ENCODE measurements around the gene RPL19. TPM values are rescaled to one million over a fixed set of nuclear protein-coding genes. Genes with fewer than 3 reads are reported as not detected.

RPL19 gene
- total RNA-seq, 1 donor from 2014 or later, result 2,751 TPM

- H3K27ac ChIP-seq, result no peak overlapping the region
- H3K27ac Mint-ChIP-seq, result no peak overlapping the region
- H3K4me1 ChIP-seq, result peaks cover 12% of the 10 kb centered on the region
- peaks cover 14% of the 10 kb centered on the region for H3K4me1 Mint-ChIP-seq
- no peaks in the 10 kb centered on the region for H3K27me3 ChIP-seq
- no peaks in the 10 kb centered on the region for H3K79me2 ChIP-seq (ENCODE audit: low read depth)
- no peak for TF ChIP-seq EZH2phosphoT487 (IDR thresholded peaks at IDR 0.05)
- TF ChIP-seq CTCF (IDR thresholded peaks at IDR 0.05), result no peak
- TF ChIP-seq EZH2 (IDR thresholded peaks at IDR 0.05), result no peak
- H3K9ac ChIP-seq, result no peak overlapping the region
- H3K4me2 ChIP-seq, result no peak overlapping the region
- H4K20me1 ChIP-seq (ENCODE audit: low read depth), result no peaks in the 10 kb centered on the region
- peaks cover 10% of the 10 kb centered on the region for H3K27me3 Mint-ChIP-seq (ENCODE audit: insufficient read depth, low read depth)
- peak overlapping the region; percentile 10 for H2AFZ ChIP-seq (replicated peaks)
- no peak overlapping the region for H3K4me3 ChIP-seq
- no peaks in the 10 kb centered on the region for H3K9me3 ChIP-seq (ENCODE audit: low read depth)
- no peaks in the 10 kb centered on the region for H3K36me3 Mint-ChIP-seq
- DNase-seq (ENCODE audit: low spot score), result no peak
- no peaks in the 10 kb centered on the region for H3K9me3 Mint-ChIP-seq
- no peaks in the 10 kb centered on the region for H3K36me3 ChIP-seq
- peaks cover 9% of the 10 kb centered on the region for H3F3A ChIP-seq (ENCODE audit: low read depth)
- no peak overlapping the region for H3K4me3 Mint-ChIP-seq
These were observed 36.4 kb downstream of the RPL19 start for GRCh38 chr17:39236450-39236927.

DNA sequence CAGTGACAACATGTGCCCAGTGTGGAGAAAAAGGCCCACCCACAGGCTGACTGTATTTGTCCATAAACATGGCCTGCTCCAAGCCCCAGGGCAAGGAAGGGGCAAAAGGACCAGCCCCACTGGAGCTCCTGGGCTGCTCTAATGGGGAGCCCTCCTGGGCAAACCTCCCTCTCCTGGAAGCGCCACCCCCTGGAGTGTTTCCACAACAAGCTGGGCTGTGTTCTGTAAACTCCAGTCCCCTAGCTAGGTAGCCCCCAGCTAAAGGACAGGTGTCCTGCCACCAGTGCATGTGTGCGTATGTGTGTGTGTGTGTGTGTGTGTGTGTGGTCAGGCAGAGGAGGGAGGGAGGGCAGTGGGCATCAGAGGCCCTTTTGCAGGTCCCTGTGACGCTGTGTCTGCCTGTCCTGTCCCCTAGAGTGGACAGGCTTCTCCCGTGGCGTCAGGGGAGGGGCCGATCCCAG is 36.9 kb downstream of the RPL19 start:
- Histone ChIP-seq H3K4me1 (peaks cover 8% of the 10 kb centered on the region), H3K9ac (no peak overlapping the region), H3K27ac (no peak overlapping the region), H3K9me3 (ENCODE audit: low read depth) (no peaks in the 10 kb centered on the region), H3K36me3 (no peaks in the 10 kb centered on the region), H3K27me3 (no peaks in the 10 kb centered on the region), H4K20me1 (ENCODE audit: low read depth) (no peaks in the 10 kb centered on the region), H3K4me3 (no peak overlapping the region), H3F3A (ENCODE audit: low read depth) (peaks cover 9% of the 10 kb centered on the region), H3K79me2 (ENCODE audit: low read depth) (no peaks in the 10 kb centered on the region), H3K4me2 (no peak overlapping the region), H2AFZ (replicated peaks) (no peak overlapping the region)
- H3K27ac Mint-ChIP-seq, result no peak overlapping the region
- no peak overlapping the region for H3K4me3 Mint-ChIP-seq
- no peaks in the 10 kb centered on the region for H3K36me3 Mint-ChIP-seq
- no peak for DNase-seq (ENCODE audit: low spot score)
- H3K27me3 Mint-ChIP-seq (ENCODE audit: insufficient read depth, low read depth), result peaks cover 12% of the 10 kb centered on the region
- peaks cover 9% of the 10 kb centered on the region for H3K4me1 Mint-ChIP-seq
- no peak for TF ChIP-seq CTCF (IDR thresholded peaks at IDR 0.05)
- TF ChIP-seq EZH2phosphoT487 (IDR thresholded peaks at IDR 0.05), result no peak
- TF ChIP-seq EZH2 (IDR thresholded peaks at IDR 0.05), result no peak
- H3K9me3 Mint-ChIP-seq, result no peaks in the 10 kb centered on the region

GRCh38 chr17:39237586-39237985 is 37.5 kb downstream of the RPL19 start:
- peaks cover 4% of the 10 kb centered on the region for H3K4me1 Mint-ChIP-seq
- no peak overlapping the region for H3K4me2 ChIP-seq
- H3K36me3 Mint-ChIP-seq, result no peaks in the 10 kb centered on the region
- no peaks in the 10 kb centered on the region for H3K36me3 ChIP-seq
- H3F3A ChIP-seq (ENCODE audit: low read depth), result peaks cover 9% of the 10 kb centered on the region
- no peaks in the 10 kb centered on the region for H3K27me3 ChIP-seq
- H3K9ac ChIP-seq, result no peak overlapping the region
- H3K27me3 Mint-ChIP-seq (ENCODE audit: insufficient read depth, low read depth), result peaks cover 16% of the 10 kb centered on the region
- H3K27ac ChIP-seq, result no peak overlapping the region
- no peaks in the 10 kb centered on the region for H3K9me3 ChIP-seq (ENCODE audit: low read depth)
- no peak for DNase-seq (ENCODE audit: low spot score)
- no peak overlapping the region for H3K27ac Mint-ChIP-seq
- H2AFZ ChIP-seq (replicated peaks), result no peak overlapping the region
- no peak overlapping the region for H3K4me3 ChIP-seq
- no peaks in the 10 kb centered on the region for H3K9me3 Mint-ChIP-seq
- H3K4me3 Mint-ChIP-seq, result no peak overlapping the region
- TF ChIP-seq CTCF (IDR thresholded peaks at IDR 0.05), result no peak
- no peak for TF ChIP-seq EZH2 (IDR thresholded peaks at IDR 0.05)
- no peak for TF ChIP-seq EZH2phosphoT487 (IDR thresholded peaks at IDR 0.05)
- no peaks in the 10 kb centered on the region for H4K20me1 ChIP-seq (ENCODE audit: low read depth)
- no peaks in the 10 kb centered on the region for H3K79me2 ChIP-seq (ENCODE audit: low read depth)
- H3K4me1 ChIP-seq, result peaks cover 4% of the 10 kb centered on the region
